Measurements from ENCODE around the gene CCR3.

Gene CCR3

GRCh38 chr3:46269556-46269955 lies 27.3 kb downstream of the CCR3 start:
- no peak for TF ChIP-seq CTCF (IDR thresholded peaks at IDR 0.05; ENCODE audit: low read depth, low read length, missing control alignments)
- no peak for DNase-seq (ENCODE audit: extremely low read depth, low read depth)
- no peak overlapping the region for H3K4me3 ChIP-seq (replicated peaks; ENCODE audit: low read depth, low read length)

- DNase-seq (ENCODE audit: extremely low read depth, low read depth) = no peak
- TF ChIP-seq CTCF (IDR thresholded peaks at IDR 0.05; ENCODE audit: low read depth, low read length, missing control alignments) = no peak
- no peak overlapping the region for H3K4me3 ChIP-seq (replicated peaks; ENCODE audit: low read depth, low read length)
Observed at GRCh38 chr3:46270474-46270873, 28.2 kb downstream of the CCR3 start.

- H3K4me3 ChIP-seq (replicated peaks; ENCODE audit: low read depth, low read length) = no peak overlapping the region
- DNase-seq (ENCODE audit: extremely low read depth, low read depth) = no peak
- no peak for TF ChIP-seq CTCF (IDR thresholded peaks at IDR 0.05; ENCODE audit: low read depth, low read length, missing control alignments)
Observed at GRCh38 chr3:46271209-46271745, 29.0 kb downstream of the CCR3 start.

- no peak for DNase-seq (ENCODE audit: extremely low read depth, low read depth)
- no peak overlapping the region for H3K4me3 ChIP-seq (replicated peaks; ENCODE audit: low read depth, low read length)
- TF ChIP-seq CTCF (IDR thresholded peaks at IDR 0.05; ENCODE audit: low read depth, low read length, missing control alignments) = no peak
Observed at GRCh38 chr3:46272028-46272451, 29.8 kb downstream of the CCR3 start.

GRCh38 chr3:46276497-46277099 lies 34.3 kb downstream of the CCR3 start:
- H3K4me3 ChIP-seq (replicated peaks; ENCODE audit: low read depth, low read length) = no peak overlapping the region
- DNase-seq (ENCODE audit: extremely low read depth, low read depth) = no peak
- TF ChIP-seq CTCF (IDR thresholded peaks at IDR 0.05; ENCODE audit: low read depth, low read length, missing control alignments) = peak; percentile 51

GRCh38 chr3:46277476-46277875 lies 35.2 kb downstream of the CCR3 start:
- no peak overlapping the region for H3K4me3 ChIP-seq (replicated peaks; ENCODE audit: low read depth, low read length)
- TF ChIP-seq CTCF (IDR thresholded peaks at IDR 0.05; ENCODE audit: low read depth, low read length, missing control alignments) = no peak
- no peak for DNase-seq (ENCODE audit: extremely low read depth, low read depth)
